Limb (tissue), 2 donors: ENCODE measurements around the gene LMO7.
A peak's percentile ranks its signal among the peaks of the same experiment; 100 is the strongest.
"Not testable (repeated sequence)": the region's sequence is repeated elsewhere in the genome, so short reads cannot be mapped to it uniquely, and the experiment has no call there.

Experiments
- DNase-seq, 2 donors: peaks; one replicate each; pipeline ENCODE4 v3.0.0-alpha.2; 2016; ENCODE audit errors: extremely low spot score in 2 of 2

The LMO7 gene

GRCh38 chr13:75739244-75739868, 103.2 kb downstream of the LMO7 start:
- no peak for DNase-seq

DNA sequence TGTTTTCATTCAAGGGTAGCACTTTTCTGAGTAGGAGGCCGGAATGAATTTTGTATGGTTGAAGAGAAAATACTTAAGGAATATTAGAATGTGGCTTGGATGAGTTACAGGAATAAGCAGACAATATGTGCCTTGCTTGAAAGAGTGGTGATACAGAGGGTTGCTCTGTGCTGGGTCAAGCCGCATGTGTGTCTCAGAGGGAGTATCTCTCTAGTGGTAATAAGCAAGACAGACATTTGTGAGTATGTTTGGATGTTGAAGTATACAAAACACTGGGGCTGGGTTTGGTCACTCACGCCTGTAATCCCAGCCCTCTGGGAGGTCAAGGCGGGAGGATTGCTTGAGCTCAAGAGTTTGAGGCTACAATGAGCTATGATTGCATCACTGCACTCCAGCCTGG, 103.9 kb downstream of the LMO7 start:
- no peak for DNase-seq

- not testable (repeated sequence) for DNase-seq
Measured at GRCh38 chr13:75743072-75743471, 106.9 kb downstream of the LMO7 start.

DNA sequence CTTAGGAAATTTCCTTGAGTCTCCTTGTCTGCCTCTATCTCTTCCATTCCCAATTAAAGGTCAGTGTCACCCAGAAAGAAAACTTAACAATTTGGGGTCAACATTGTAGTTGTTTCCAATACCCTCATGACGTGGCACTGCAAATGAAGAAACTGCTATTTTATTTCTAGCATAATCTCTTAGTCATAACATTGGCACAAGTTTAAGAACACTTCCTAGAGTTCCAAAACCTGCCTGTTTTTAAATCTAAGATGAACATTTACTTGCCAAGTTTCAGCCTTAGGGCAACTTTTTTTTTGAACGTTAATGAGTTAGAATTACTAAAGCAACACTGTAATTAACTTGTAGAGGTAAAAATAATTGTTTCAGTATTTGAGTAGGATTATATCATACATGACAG, 108.0 kb downstream of the LMO7 start:
- DNase-seq: no peak

DNA sequence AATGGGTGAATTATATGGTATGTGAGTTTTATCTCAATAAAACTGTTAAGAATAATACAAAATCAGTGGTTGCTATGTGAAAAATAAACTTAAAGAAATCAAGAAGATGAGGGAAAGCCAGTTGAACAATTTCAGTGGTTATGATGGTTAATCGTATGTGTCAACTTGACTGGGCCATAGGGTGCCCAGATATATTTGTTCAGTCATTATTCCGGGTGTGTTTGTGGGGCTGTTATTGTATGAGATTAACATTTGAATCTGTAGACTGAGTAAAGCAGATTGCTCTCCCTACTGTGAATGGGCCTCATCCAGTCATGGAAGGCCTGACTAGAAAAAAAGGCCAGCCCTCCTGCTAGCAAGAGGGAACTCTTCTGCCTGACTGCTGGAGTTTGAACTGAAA, 109.3 kb downstream of the LMO7 start:
- DNase-seq: no peak

DNA sequence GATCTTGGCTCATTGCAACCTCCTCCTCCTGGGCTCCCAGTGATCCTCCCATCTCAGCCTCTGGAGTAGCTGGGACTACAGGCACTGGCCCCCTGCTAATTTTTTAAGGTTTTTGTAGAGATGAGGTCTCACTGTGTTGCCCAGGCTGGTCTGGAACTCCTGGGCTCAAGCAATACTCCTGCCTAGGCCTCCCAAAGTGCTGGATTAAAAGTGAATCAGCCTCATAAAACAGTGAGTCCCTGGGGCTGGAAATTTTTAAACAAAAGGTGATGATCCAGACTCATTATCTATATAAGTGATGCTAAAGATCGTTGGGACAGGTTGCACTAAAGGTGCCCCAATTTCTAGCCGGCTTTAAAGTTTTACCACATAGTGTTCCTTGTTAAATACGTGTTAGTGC, 112.7 kb downstream of the LMO7 start:
- DNase-seq: no peak

GRCh38 chr13:75749407-75749806, 113.3 kb downstream of the LMO7 start:
- no peak for DNase-seq

- DNase-seq: no peak
Measured at GRCh38 chr13:75751350-75751749, 115.2 kb downstream of the LMO7 start.

GRCh38 chr13:75752826-75753225, 116.7 kb downstream of the LMO7 start:
- no peak for DNase-seq

GRCh38 chr13:75754936-75755335, 118.8 kb downstream of the LMO7 start:
- DNase-seq: no peak

DNA sequence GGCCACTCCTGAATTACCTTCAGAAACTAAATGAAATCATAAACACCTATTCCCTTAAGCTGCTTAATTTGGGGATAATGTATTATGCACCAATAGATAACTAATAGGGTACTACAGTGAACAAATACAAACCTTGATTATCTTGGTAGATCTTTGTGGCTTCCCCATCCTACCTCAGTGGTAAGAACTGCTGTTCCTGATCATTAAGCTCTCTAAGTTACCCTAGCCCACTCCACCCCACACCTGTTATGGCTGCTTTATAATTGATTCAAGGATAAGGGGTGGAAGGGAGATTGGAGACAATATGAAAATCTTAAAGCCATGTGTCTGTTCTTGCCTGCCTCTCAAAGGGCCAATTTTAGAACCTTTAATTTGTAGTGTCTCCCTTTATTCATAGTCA, 121.2 kb downstream of the LMO7 start:
- DNase-seq: no peak

DNA sequence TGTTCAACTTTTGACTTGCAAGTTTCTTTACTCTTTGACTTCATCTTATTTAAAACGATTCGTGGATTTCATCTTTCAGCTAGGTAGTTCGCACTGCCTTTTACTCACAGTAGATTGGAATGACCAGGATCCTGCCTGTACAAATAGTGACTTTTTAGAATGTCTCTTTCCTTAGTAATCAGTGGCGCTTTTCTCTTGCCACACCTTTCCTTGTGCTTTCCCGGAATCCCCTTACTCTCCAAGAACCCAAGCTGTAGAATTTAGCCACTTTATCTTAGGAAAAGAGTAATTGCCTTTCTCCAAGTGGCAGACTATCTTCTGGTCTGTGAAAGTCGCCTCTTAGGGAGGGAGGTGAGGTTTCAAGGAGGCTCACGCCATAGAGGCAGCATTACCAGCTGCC, 123.4 kb downstream of the LMO7 start:
- DNase-seq: no peak

- peak in 1 of 2 donors; percentile 32 for DNase-seq
Measured at GRCh38 chr13:75760131-75761021, 124.2 kb downstream of the LMO7 start.

DNA sequence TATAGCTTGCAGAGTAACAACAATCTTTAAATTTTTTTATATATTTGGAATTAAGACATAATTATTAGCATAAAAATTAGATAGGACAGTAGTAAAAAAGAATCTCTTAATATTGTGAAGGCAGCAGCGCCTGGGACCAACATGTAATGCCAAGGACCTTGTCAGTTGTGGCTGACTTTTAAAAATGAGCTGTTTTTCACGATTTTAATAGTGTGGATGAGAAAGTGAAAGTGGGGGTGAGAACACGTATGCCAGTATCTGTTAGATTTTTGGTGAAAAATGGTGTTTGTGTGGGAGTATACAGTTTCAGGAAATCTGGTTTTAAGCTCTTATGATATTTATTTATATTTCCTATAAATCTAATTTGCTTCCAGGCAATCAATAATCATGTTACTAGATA, 125.2 kb downstream of the LMO7 start:
- DNase-seq: no peak

DNA sequence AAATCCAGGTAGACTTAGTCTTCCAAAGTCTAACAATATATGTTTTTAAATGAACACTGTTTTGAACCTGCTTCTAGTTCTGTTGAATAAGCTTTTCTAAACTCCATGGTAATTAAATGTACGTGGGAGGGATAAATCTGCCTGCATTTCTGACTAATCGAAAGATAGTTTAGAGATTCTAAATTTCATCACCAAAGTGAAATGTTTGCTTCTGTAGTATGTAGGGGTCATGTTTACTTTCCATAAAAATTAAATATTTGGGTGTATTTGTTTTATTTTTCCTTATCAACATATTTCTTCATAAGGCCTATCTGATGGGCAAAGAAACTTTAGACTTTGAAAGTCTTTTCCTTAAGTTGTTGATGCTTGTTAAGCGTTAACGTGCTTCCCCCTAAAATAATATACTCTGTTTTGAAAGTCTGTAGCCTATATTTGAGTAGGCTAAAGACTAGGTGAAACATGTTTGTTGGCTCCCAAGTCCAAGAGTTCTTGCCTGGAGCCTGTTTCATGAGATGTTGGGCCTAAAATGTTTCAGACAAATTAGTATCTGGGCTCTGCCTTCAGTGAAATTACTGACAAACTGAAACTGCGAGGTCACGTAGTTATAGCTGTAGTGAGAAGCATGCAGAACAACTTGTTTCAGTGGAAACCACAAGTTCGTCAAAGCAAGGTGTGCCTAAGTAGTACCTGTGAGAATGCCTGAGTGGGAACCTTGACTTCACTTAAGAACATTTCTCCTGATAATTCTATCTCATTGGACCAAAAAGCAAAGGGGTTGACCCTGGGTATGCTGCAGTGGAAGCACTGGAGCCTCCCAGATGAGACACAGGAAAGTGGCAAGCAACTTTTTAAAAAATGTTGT, 126.2 kb downstream of the LMO7 start:
- DNase-seq: no peak

GRCh38 chr13:75762955-75763354, 126.8 kb downstream of the LMO7 start:
- no peak for DNase-seq

- no peak for DNase-seq
Measured at GRCh38 chr13:75763512-75763911, 127.4 kb downstream of the LMO7 start.

GRCh38 chr13:75764251-75764925, 128.3 kb downstream of the LMO7 start:
- DNase-seq: no peak

GRCh38 chr13:75764926-75765310, 128.8 kb downstream of the LMO7 start:
- no peak for DNase-seq

DNA sequence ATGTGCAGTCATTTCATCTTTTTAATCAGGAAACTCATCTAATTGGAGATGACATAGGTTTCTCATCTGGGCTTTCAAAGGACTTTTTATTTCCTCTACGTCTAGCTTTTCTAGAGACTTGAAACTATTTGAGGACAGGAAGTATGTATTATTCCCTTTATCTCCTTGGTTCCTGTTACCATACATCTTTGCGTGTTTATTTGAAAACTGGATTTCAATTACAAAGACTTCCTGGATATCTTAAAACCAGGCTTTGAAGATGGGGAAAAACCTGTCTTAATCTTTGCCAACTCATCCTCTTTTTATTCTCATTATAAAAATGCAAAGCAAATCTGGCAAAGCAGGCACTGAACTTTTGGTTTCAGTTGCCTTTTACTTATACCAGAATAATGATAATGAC, 130.5 kb downstream of the LMO7 start:
- no peak for DNase-seq

- DNase-seq: no peak
Measured at GRCh38 chr13:75769141-75769905, 133.2 kb downstream of the LMO7 start.
